GM18508 (cell line): ENCODE data around the gene ELOA2.
"Not testable (repeated sequence)": the region's sequence is repeated elsewhere in the genome, so short reads cannot be mapped to it uniquely, and the experiment has no call there.

Source experiments
- ATAC-seq: cut with Tn5 transposase; IDR thresholded peaks from one replicate; pipeline ENCODE4 v1.9.1; 2021; ENCODE audit warnings: moderate number of reproducible peaks; ENCODE audit not compliant: insufficient read depth, unreplicated experiment

Gene ELOA2

GRCh38 chr18:47022821-47023220 lies 12.6 kb downstream of the ELOA2 start:
- not testable (repeated sequence) for ATAC-seq

- not testable (repeated sequence) for ATAC-seq
Observed at GRCh38 chr18:47020757-47021156, 14.7 kb downstream of the ELOA2 start.

GRCh38 chr18:47019870-47020269 lies 15.6 kb downstream of the ELOA2 start:
- ATAC-seq, result not testable (repeated sequence)
